WTC11 (cell line): Measurements from ENCODE around the gene ZC3HAV1L. TPM values are rescaled to one million over a fixed set of nuclear protein-coding genes. Genes with fewer than 3 reads are reported as not detected.

Experiments
- ATAC-seq: fragments of 200-7000 bp; cut with Tn5 transposase; 2 replicates; pipeline ENCODE4 v1.10.0; 2021; ENCODE audit warnings: mild to moderate bottlenecking, moderate library complexity
- CTCF ChIA-PET: fragments of 300-600 bp; sonication (Branson Sonifier 250); formaldehyde crosslinking; loops from one replicate; lab custom pipeline; 2021; ENCODE audit warnings: antibody characterized with exemption; lab: Charles Lee
- POLR2A ChIA-PET: fragments of 350-600 bp; sonication (Branson Sonifier 250); formaldehyde crosslinking; loops from one replicate; lab custom pipeline; 2021; ENCODE audit warnings: antibody characterized with exemption; lab: Charles Lee
- DNase-seq: peaks from one replicate; pipeline ENCODE4 v3.0.0; 2021; ENCODE audit warnings: low spot score
- H3K27ac Mint-ChIP-seq: 2 replicates; pipeline ENCODE4 v1.8.0; 2021; ENCODE audit warnings: mixed read lengths
- H3K27me3 Mint-ChIP-seq: 2 replicates; pipeline ENCODE4 v1.8.0; 2021; ENCODE audit warnings: low read depth, mild to moderate bottlenecking, moderate library complexity, mixed read lengths
- H3K36me3 Mint-ChIP-seq: 2 replicates; pipeline ENCODE4 v1.8.0; 2021; ENCODE audit warnings: mixed read lengths
- H3K4me1 Mint-ChIP-seq: 2 replicates; pipeline ENCODE4 v1.8.0; 2022; ENCODE audit warnings: mixed read lengths
- H3K4me3 Mint-ChIP-seq: 2 replicates; pipeline ENCODE4 v1.8.0; 2021; ENCODE audit warnings: mild to moderate bottlenecking, moderate library complexity, mixed read lengths
- H3K9me3 Mint-ChIP-seq: 2 replicates; pipeline ENCODE4 v1.8.0; 2021; ENCODE audit warnings: mixed read lengths
- CREB1 ChIP-seq: sonication (generic); formaldehyde crosslinking; IDR thresholded peaks from 2 replicates; pipeline ENCODE4 v1.8.0; 2023; ENCODE audit warnings: mild to moderate bottlenecking, missing genetic modification reagents
- E2F1 ChIP-seq: sonication (generic); formaldehyde crosslinking; IDR thresholded peaks from 2 replicates; pipeline ENCODE4 v1.8.0; 2022; ENCODE audit warnings: mild to moderate bottlenecking, missing genetic modification reagents
- ERG ChIP-seq: fragments of 250-450 bp; sonication (Bioruptor Pico); IDR thresholded peaks from 2 replicates; pipeline ENCODE4 v1.8.0; 2021; ENCODE audit warnings: mild to moderate bottlenecking
- FOXJ3 ChIP-seq: sonication (generic); formaldehyde crosslinking; IDR thresholded peaks from 2 replicates; pipeline ENCODE4 v1.9.0; 2021; ENCODE audit warnings: missing genetic modification reagents, mild to moderate bottlenecking, borderline replicate concordance
- FOXP1 ChIP-seq: sonication (generic); formaldehyde crosslinking; IDR thresholded peaks from 2 replicates; pipeline ENCODE4 v1.8.0; 2022; ENCODE audit warnings: missing genetic modification reagents, mild to moderate bottlenecking, moderate library complexity, borderline replicate concordance
- HMGXB4 ChIP-seq: sonication (generic); formaldehyde crosslinking; IDR thresholded peaks from 2 replicates; pipeline ENCODE4 v1.8.1; 2023; ENCODE audit warnings: mild to moderate bottlenecking, moderate library complexity, missing genetic modification reagents
- IRF2 ChIP-seq: sonication (generic); formaldehyde crosslinking; IDR thresholded peaks from 2 replicates; pipeline ENCODE4 v1.8.0; 2022; ENCODE audit warnings: low read depth, missing genetic modification reagents, borderline replicate concordance
- MXD4 ChIP-seq: fragments of 250-450 bp; sonication (Bioruptor Pico); IDR thresholded peaks from 2 replicates; pipeline ENCODE4 v1.8.0; 2021; ENCODE audit warnings: mild to moderate bottlenecking, moderate library complexity, borderline replicate concordance
- PRDM15 ChIP-seq: sonication (generic); formaldehyde crosslinking; IDR thresholded peaks from 2 replicates; pipeline ENCODE4 v1.8.0; 2022; ENCODE audit warnings: missing genetic modification reagents
- PREB ChIP-seq: sonication (generic); formaldehyde crosslinking; IDR thresholded peaks from 2 replicates; pipeline ENCODE4 v1.8.1; 2022; ENCODE audit warnings: mild to moderate bottlenecking, missing genetic modification reagents, moderate library complexity, borderline replicate concordance
- RELA ChIP-seq: sonication (generic); formaldehyde crosslinking; IDR thresholded peaks from 2 replicates; pipeline ENCODE4 v1.8.1; 2022; ENCODE audit warnings: missing genetic modification reagents, mild to moderate bottlenecking, borderline replicate concordance
- RORB ChIP-seq: fragments of 250-450 bp; sonication (Bioruptor Pico); IDR thresholded peaks from 2 replicates; pipeline ENCODE4 v1.9.0; 2021; ENCODE audit warnings: mild to moderate bottlenecking
- TP53 ChIP-seq: sonication (generic); formaldehyde crosslinking; IDR thresholded peaks from 2 replicates; pipeline ENCODE4 v1.8.1; 2023; ENCODE audit warnings: mild to moderate bottlenecking, missing genetic modification reagents
- USF1 ChIP-seq: sonication (generic); formaldehyde crosslinking; IDR thresholded peaks from 2 replicates; pipeline ENCODE4 v1.8.0; 2022; ENCODE audit warnings: mild to moderate bottlenecking, missing genetic modification reagents
- ZBTB21 ChIP-seq: sonication (generic); formaldehyde crosslinking; IDR thresholded peaks from 2 replicates; pipeline ENCODE4 v1.8.1; 2023; ENCODE audit warnings: mild to moderate bottlenecking, missing genetic modification reagents, borderline replicate concordance
- ZNF138 ChIP-seq: sonication (generic); formaldehyde crosslinking; conservative IDR thresholded peaks from 2 replicates; pipeline ENCODE4 v1.8.1; 2022; ENCODE audit warnings: mild to moderate bottlenecking, moderate library complexity, missing genetic modification reagents
- ZNF512 ChIP-seq: sonication (generic); formaldehyde crosslinking; IDR thresholded peaks from 2 replicates; pipeline ENCODE4 v1.8.1; 2022; ENCODE audit warnings: missing genetic modification reagents, borderline replicate concordance
- total RNA-seq: library from RNA; stranded (reverse); gene quantifications from 3 replicates; pipeline ENCODE4 v1.2.3, GENCODE V29; 2021

Gene ZC3HAV1L
- total RNA-seq, 1 experiment from 2014 or later = 5.8 TPM

GRCh38 chr7:138999414-138999813 is 36.4 kb downstream of the ZC3HAV1L start:
- Mint-ChIP-seq H3K4me3 (no peak overlapping the region), H3K4me1 (no peaks in the 10 kb centered on the region), H3K27ac (no peak overlapping the region), H3K36me3 (peaks cover 13% of the 10 kb centered on the region), H3K9me3 (peaks cover 23% of the 10 kb centered on the region), H3K27me3 (peaks cover under 1% of the 10 kb centered on the region)
- POLR2A ChIA-PET = interaction anchor here (0.7 kb wide), 1 partner anchor 19 kb away, joined by 4 read pairs; no protein-coding TSS in a partner anchor
- DNase-seq (no peak), ATAC-seq (no peak)
- CTCF ChIA-PET = no interaction called here
- TF ChIP-seq E2F1 = no peak
- no peak for TF ChIP-seq CREB1 (CRISPR knock-in tag)
- no peak for TF ChIP-seq FOXP1 (CRISPR knock-in tag)
- no peak for TF ChIP-seq PRDM15 (CRISPR knock-in tag)
- no peak for TF ChIP-seq RORB
- no peak for TF ChIP-seq ERG (CRISPR knock-in tag)
- TF ChIP-seq IRF2 (CRISPR knock-in tag) = no peak
- no peak for TF ChIP-seq RELA
- no peak for TF ChIP-seq PREB (CRISPR knock-in tag)
- no peak for TF ChIP-seq MXD4 (CRISPR knock-in tag)
- no peak for TF ChIP-seq ZNF138 (CRISPR knock-in tag)
- no peak for TF ChIP-seq FOXJ3 (CRISPR knock-in tag)
- no peak for TF ChIP-seq ZBTB21
- no peak for TF ChIP-seq TP53 (CRISPR knock-in tag)
- no peak for TF ChIP-seq ZNF512 (CRISPR knock-in tag)
- no peak for TF ChIP-seq HMGXB4
- TF ChIP-seq USF1 = no peak
